ENCODE measurements around the gene MMRN2.
"Not testable (repeated sequence)": the region's sequence is repeated elsewhere in the genome, so short reads cannot be mapped to it uniquely, and the experiment has no call there.

Gene MMRN2

DNA sequence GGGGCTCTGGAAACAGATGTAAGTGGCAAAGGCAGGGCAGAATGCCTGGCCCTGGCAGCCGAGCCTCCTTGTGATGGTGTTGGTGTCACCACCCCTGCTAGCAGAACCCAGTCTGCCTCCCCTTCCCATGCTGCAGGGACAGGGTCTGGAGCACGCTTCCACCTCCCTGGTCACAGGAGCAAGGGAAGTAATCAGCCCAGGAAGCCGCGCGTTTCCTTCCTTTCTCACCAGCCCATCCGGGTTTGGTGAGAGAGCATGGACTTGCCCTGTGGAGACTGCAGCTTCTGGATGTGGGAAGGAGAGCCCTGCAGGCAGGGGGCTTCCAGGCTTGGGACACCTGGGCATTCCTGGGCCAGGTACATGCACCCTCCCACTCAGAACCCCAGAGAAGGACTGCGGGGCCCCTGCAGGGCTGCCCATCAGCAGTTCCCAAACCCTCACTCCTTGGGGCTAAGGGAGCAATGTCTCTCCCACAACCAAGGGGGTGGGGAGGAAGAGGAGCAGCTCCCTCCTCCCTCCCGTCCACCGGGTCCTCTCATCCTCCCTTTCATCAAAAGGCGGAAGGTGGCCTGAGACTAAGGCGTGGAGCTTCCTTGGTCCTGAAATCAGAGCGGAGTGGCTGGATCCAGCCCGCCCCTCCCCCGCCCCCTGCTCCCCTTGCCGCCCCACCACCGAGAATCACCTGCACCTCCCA, 1.8 kb downstream of the MMRN2 start:
- no peak for DNase-seq

DNA sequence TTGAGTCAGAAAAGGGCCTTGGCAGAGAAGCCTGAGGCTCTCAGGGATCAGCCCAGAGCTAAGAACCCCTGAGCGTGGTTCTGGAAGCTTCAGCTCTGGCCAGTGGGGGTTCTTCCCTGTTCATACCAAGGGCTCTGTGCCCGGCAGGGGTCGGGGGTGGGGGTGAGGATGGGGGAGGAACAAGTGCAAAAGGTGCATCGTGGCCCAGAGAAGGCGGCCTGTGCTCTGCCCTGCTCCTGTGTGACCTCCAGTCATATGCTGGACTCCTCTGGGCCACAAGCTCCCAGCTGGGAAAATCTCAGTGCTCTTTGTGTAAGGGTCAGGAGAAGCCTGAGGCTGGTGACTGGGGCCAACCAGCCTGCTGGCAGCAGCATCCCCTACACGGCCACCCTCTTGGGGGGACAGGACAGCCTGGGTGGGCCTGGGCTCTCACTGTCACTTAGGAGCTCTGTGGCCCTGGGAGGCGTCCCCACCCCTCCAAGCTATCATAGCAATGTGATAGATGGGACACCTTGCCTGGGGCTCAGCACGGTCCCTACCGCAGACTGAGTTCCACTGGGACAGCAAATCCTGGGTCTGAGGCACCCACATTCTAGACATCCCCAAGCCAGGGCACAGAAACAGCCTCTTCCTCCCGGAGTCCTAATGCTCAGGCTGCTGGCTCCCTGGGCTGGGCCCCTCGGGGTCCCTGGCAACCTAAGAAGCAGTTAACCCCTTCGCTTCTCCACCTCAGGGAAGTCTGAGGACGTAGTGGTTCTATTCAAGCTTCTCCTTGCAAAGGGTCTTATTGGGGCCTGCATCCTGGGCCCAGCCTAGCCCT, 2.5 kb downstream of the MMRN2 start:
- no peak for DNase-seq

DNA sequence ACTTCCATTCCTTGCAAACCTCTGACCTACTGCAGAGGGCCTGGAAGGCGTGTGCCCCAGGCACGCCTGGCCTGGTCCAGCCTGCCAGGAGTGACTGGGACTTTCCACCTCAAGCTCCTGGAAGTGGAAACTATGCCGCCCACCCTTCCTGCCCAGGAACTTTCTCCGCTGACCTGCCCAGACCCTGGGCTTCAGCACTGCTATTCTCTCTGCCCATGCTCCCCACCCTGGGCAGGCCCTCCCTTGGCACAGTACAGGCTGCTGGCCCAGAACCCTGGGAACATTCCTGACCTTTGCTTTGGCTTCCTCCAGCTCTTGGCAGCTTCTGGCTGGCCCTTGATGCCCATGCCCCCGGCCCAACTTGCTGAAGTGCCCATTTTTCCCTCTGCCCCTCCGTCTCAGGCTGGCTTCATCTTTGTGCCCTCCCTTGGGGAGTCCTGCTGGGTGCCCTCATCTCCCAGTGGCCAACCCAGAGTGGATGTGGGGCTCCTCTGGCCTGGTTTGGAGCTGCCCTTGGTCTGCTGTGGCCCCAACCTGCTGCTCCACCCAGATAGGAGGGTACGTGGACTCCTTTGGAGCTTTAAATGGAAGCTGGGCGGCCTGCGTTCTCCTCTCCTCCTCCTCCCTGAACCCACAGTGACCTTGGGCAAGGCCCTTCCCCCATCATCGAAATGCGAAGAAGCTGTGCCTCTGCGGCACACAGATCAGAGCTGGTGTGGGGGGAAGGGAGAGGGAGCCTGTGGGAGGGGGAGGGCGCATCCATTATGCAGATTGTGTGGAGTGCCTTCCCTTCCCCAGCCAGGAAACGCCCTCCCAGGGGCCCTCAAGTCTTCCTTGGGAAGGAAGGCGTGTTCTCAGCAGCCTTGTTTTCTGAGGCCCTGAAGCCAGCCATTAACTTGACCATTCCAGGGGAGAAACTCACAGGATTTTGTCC, 3.4 kb downstream of the MMRN2 start:
- DNase-seq = no peak

DNA sequence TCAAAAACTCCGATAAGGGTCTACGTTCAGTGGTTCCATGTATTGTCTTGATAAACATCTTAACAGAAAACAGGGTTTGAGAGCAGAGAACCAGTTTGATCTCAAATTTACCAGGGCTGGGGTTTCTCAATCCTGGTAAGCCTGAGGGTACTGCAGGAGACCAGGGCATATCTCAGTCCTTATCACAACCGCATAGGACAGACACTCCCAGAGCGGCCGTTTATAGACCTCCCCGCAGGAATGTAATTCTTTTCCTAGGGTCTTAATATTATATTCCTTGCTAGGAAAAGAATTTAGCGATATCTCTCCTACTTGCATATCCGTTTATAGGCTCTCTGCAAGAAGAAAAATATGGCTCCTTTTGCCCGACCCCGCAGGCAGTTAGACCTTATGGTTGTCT, 4.7 kb downstream of the MMRN2 start:
- DNase-seq = not testable (repeated sequence)

DNA sequence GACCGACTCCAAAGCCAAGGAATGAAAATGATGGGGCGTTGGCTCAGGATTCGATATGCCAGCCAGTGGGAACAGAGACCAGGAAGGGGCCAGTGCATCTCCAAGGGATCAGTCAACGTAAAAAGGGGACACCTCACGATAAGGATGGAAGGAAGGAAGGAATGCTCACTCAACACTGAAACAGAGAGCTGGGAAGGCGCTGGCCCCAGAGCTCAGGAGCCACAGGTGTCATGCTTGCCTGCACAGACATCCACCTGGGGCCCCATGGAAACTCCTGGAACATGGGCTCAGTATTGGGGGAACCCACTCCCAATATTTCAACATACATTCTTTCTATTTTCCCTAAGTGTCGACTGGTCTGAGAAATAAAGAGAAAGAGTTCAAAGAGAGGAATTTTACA, 5.3 kb downstream of the MMRN2 start:
- DNase-seq = no peak

DNA sequence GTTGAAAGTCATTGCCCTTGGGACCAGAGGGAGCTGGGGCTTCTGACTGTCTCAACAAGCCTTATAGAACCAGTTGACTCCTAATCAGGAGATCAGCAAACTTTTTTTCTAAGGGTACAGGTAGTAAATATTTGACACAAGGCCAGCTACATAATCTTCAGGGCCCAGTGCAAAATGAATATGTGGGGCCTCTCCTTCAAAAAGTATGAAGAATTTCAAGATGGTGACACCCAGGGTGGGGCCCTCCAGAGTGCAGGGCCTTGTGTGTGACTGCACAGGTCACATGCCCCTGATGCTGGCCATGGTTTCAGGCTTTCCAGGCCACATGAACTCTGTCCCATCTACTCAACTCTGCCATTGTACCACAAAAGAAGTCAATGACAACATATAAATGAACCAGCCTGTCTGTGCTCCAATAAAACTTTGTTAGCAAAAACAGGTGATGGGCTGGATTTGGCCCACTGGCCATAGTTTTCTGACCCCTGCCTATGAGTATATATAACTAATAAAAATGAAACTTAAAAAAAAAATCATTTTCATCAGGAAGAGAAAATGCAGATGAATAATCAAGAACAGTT, 6.1 kb downstream of the MMRN2 start:
- DNase-seq = no peak

DNA sequence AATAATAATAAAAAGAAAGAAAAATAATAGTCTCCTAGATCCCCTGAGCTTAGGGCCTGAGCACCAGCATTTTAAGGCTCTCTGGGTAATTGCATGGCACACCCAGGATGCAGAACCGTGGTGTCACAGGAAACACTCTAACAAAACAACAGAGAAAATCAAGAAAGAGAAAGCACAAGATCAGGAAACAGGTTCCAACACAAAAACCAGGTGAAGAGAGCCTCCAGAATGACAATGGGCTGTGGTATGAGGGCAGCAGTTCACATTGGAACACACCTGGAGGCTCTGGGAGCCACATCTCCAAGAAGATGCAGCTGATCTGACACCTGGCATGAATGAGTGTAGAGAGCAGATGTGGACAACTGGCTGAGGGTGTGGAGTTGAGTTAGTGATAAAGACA, 7.1 kb downstream of the MMRN2 start:
- no peak for DNase-seq

DNA sequence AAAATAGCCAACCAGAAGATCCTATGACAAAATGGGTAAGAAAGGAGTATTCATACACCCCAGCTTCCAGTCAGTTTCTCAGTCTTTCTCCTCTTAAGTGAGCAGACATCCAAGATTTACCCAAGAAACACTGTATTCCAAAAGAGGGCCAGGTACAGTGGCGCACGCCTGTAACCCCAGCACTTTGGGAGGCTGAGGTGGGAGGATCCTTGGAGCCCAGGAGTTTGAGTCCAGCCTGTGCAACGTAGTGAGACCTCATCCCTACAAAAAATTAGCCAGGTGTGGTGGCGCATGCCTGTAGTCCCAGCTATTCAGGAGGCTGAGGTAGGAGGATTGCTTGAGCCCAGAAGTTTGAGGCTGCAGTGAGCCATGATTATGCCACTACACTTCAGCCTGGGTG, 9.6 kb downstream of the MMRN2 start:
- DNase-seq = not testable (repeated sequence)

DNA sequence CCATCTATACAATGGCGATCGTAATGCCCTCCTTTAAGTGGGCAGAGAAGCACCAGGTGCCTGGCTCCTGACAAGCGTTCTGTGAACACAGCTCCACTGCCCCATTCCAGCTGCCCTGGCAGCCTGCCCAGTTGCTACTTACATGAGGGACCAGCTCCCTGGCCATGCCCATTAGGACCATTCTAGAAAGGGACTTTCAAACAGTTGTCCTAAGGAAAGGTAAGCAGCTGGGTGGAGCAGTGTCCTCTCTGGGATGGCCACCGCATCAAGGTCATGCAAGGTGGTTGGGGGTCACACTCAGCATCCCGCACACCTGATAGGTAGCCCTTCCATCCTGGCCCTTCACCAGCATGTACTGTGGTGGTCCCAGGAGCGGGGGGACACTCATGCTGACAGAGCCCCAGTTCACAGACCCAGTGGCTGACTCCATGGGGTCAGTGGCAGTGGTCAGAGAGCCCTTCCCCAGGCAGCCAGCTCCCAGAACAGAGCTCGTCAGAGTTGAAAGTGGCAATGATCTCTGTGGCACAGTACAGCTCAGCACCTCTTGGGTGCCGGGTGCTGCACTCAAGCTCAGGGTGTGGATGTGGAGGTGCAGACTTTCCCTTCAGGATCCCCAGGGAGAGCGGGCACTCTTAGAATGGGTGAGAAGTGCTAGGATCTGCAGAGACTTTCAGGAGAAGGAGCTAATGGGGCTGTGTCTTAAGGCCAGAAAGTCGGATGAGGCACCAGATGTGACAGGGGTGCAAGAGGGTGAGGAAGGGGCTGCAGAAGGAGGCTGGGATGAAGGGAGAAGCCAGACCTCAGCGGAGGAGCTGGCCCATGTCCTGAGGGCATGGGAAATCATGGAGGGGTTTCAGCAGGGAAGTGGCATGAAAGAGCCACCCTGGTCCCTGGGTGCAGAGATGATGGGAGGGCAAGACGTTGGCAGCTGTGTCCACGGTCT, 10.9 kb downstream of the MMRN2 start:
- no peak for DNase-seq

DNA sequence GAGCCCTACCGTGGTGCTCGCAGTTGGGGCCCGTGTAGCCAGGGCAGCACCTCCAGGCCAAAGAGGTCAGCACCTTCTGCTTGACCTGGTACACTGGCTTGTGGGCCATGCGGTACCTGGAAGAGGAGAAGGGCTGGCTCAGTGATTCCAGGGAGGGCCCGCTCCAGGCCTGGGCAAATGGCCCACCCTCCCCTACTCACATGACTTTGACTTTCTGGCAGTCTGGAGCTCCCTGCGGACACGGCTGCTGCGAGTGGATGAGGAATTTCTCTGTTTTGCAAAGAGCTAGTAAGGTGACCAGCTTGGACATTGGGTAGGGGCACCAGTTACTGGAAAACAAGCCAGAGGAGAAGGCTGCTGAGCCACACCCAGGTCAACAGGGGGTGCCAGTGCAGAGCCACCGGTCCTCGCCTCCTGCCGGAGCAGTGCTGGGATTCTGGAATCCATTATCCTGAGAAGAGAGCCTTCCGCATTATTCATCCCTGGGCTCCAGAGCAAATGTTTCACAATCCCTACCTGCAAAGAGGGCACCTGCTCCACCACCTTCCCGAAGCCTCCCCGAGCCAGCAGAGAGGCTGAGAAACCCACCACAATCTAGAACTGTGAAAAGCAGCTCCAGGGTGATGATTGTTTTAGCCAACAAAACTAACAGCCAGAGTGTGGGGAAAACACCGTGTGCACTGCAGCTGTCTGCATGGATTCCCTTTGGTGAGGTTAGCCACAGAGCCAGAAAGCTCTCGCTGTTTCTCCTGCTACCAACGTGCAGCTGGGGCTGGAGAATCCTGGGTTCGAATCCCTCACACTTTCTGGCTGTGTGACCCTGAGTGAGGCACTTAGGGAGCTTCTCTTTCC, 11.8 kb downstream of the MMRN2 start:
- no peak for DNase-seq

DNA sequence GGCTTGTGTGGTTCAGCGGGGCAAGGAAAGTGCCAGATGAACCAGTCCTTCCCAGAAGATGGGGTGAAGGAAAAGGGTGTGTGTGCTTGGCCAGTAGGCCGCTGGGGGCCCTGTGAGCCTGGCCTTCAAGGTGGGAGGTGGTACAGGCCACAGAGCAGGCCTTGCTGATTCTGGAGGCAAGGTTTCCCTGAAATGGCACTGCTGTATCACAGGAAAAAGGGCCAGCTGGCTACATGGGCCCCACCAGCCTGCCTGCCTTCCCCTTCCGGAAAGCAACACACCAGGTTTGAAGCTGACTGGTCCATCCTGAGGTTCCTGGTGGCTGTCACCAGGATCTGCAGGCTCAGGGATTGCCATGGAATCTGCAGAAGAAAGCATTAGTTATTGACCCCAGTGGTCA, 12.5 kb downstream of the MMRN2 start:
- DNase-seq = no peak

DNA sequence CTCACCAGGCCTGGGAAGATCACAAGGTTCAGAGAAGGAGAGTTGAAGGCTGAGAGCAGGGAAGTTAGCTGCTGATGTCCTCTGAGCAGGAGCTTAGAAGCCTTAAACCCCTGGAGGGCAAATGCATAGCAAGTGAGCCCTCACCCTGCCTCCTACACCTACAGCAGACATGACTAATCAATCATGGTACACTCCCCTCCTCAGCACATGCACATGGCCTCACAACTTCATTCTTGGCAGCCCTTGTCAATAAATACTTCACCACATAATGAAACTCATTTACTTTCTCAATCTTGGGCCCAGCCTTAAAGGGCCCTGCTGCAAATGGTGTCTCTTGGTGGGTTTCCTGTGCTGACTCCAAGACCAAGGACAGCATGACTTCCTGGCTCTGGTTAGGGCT, 12.9 kb downstream of the MMRN2 start:
- DNase-seq = no peak

DNA sequence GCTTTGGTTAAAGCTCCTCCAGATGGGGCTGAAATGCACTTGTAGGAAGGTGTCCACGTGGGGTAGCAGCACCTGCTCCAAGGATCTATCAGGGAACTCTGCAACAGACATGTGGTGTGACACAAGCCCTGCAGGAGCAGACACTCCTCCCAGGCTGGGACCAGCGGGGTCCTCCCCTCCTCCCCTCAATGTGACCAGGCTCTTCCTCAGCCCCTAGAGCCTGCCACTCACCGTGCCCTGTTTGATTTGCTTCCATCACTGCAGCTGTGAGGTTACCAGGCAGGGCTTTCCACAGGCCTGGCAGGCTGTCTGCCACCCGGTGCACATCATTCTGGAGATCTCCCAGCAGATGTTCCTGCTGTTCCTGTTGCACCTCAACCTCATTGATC, 13.4 kb downstream of the MMRN2 start:
- no peak for DNase-seq

DNA sequence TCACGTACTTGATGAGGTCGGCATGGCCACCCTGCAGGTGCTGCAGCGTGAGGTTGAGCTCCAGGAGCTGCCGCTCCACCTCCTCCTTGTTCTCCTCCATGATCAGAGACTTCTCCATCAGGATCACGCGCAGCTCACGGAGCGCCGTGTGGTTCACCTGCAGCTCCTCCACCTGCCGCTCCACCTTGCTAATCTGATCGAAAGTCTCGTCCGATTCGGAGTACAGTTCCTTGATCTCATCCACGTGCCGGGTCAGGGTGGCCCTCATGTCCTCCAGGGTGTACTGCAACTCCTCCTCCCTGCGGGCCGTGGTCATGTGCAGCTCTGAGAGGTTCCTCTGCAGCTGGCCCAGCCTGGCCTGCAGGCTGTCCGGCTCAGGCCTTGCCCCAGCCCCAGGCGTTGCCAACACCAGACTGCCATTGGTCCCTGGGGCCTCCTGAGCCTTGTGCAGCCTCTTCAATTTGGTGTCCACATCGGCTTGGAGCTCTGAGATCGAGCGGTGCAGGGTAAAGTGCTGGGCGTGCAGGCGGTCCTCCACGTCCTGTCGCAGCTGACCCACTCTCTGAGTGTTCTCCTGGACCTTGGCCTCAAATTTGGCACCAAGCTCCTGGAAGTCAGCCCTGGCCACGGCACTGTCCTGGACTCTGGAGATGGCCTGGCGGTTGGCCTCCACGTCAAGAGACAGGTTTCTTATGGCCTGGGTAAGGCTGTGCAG, 13.9 kb downstream of the MMRN2 start:
- no peak for DNase-seq

DNA sequence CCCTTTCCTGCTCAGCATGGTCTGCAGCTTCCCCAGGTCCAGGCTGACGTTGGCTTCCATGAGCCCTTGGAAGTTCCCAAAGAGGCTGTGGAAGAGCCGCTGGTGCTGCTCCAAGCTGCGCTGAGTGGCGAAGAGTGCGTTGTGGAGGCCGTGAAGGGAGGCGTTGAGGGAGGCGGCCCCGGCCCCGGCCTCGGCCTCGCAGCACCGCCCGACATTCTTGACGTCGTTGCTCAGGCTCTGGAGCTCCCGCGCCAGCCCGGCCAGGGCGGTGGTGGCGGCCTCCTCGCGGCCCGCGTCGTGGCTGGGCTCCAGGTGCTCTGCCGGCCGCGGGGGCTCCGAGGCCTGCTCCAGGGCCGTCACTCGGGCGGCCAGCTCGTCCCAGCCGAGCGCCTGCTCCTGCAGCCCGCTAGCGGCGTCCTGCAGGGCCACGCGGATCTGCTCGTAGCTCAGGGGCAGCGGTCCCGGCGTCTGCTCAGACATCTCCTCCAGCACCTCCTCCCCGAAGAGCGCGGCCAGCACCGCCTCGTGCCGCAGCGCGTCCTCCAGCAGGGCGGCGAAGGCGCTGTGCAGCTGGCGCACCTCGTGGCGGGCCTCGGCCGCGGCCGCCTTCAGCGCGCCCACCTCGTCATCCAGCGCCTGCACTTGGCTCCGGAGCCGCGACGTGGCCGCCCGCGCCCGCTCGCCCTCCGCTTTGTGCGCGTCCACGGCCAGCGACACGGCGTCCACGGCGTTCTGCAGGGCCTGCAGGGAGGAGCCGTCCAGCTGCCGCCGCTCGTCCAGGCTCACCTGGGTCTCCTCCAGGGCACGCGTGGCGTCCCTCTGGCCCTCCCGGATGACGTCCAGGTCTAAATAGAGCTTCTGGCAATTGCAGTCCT, 14.7 kb downstream of the MMRN2 start:
- no peak for DNase-seq

DNA sequence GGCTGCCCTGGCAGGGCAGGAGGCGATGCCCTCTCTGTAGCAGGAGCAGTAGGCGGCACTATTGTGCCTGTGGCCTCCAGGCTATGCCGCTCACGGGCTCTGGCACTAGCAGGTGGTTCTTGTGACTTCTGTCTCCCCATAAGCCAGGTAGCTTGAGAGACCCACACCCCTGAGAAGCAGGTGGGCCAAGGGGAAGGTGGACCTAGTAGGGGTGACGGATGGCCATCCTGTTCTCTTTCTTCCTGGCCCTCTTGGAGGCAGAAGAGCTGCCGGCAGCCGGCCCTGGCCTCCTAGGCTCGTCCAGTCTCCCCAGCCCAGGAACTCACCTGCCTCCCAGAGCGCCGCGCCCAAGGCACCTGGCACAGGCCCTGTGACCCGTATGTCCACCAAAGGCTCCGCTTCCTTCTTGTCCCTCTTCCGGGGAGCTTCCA, 15.4 kb downstream of the MMRN2 start:
- no peak for DNase-seq

DNA sequence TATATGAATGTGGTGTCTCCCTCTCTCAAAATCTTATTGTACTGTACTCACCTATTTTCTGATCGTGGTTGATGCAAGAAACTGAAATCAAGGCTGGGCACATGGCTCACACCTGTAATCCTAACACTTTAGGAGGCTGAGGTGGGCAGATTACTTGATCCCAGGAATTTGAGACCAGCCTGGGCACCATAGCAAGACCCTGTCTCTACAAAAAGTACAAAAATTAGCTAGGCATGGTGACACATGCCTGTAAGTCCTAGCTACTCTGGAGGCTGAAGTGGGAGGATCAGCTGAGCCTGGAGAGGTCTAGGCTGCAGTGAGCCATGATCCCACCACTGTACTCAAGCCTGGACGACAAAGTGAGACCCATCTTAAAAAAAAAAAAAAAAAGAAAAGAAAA, 16.0 kb downstream of the MMRN2 start:
- no peak for DNase-seq

DNA sequence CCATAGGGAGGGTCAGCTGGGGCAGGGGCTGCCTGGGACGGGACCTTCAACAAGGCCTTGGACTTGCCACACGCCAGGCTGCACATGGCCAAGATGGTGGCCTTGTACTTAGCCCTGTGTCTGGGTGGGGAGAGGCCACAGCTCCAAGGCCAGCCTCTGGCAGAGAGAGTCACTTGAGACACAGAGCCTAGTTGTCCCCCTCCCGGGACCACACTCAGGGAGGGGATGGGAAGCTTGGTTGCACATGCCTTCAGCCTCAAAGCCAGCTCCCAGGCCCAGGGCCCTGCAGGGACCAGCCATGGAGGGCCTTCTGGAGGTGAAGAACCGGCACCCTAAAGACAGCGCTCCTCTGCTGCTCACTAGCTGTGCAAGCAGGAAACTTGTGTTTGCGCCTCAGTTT, 16.7 kb downstream of the MMRN2 start:
- no peak for DNase-seq

DNA sequence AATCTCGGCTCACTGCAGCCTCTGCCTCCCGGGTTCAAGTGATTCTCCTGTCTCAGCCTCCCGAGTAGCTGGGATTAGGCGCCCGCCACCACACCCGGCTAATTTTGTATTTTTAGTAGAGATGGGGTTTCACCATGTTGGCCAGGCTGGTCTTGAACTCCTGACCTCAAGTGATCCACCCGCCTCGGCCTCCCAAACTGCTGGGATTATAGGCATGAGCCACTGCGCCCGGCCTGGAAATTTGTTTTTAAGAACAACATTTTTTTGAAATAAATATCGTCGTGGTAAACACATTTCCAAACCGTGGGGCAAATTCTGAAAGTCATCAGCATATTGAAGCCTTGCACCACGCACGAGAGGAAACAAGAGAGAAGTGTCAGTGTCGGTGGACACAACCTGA, 17.3 kb downstream of the MMRN2 start:
- DNase-seq = not testable (repeated sequence)
